ENCODE data around the gene LRAT.

The LRAT gene

DNA sequence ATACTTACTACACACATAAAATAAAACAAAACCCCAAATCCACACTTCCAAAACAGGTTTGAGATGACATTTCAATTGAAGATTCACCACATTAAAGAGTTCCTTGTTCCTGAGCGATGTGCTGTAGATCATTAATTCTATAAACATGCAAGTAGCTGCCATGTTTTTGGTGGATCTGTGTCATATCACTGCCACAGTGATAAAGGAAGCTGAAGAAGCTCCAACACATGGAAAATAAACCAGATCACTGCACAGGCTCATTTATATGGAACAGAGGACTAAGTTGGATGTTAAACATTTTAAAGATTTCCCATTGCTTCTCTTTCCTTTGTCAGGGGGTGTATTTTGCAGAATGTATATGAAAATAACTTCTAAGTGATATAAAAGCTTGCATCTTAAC lies 34.5 kb downstream of the LRAT start:
- TF ChIP-seq, protein P1, sequence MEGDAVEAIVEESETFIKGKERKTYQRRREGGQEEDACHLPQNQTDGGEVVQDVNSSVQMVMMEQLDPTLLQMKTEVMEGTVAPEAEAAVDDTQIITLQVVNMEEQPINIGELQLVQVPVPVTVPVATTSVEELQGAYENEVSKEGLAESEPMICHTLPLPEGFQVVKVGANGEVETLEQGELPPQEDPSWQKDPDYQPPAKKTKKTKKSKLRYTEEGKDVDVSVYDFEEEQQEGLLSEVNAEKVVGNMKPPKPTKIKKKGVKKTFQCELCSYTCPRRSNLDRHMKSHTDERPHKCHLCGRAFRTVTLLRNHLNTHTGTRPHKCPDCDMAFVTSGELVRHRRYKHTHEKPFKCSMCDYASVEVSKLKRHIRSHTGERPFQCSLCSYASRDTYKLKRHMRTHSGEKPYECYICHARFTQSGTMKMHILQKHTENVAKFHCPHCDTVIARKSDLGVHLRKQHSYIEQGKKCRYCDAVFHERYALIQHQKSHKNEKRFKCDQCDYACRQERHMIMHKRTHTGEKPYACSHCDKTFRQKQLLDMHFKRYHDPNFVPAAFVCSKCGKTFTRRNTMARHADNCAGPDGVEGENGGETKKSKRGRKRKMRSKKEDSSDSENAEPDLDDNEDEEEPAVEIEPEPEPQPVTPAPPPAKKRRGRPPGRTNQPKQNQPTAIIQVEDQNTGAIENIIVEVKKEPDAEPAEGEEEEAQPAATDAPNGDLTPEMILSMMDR (IDR thresholded peaks at IDR 0.05; ENCODE audit: low read depth, low read length) = no peak
- H3K4me3 ChIP-seq (ENCODE audit: low read depth, low read length) = no peak overlapping the region

DNA sequence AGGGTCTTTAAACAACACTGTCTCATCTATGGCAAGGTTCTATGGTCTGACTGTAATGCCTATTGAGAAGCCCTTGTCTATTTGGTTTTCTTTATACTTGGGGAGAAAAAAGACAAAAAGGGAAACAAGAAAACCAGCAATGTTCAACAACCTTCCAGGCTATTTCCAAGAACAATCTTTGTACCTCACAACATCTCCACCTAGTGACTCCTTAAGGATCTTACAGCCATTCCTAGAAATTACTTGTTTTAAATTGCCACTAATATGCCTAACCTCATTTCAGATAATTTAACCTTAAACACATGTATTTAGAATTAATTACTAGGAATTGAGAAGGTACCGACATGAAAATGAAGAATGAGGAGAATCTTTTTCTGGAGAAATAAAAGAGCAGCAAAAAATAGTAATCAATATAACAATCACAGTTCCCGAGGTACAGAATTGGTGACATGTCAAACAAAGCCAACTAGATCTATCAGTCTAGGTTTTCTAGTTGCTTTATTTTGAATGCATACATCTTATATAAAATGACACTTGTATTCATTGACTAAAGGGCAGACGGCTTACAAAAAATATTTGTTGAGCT lies 35.7 kb downstream of the LRAT start:
- TF ChIP-seq, protein P1 (IDR thresholded peaks at IDR 0.05; ENCODE audit: low read depth, low read length) = no peak
- H3K4me3 ChIP-seq (ENCODE audit: low read depth, low read length) = no peak overlapping the region

DNA sequence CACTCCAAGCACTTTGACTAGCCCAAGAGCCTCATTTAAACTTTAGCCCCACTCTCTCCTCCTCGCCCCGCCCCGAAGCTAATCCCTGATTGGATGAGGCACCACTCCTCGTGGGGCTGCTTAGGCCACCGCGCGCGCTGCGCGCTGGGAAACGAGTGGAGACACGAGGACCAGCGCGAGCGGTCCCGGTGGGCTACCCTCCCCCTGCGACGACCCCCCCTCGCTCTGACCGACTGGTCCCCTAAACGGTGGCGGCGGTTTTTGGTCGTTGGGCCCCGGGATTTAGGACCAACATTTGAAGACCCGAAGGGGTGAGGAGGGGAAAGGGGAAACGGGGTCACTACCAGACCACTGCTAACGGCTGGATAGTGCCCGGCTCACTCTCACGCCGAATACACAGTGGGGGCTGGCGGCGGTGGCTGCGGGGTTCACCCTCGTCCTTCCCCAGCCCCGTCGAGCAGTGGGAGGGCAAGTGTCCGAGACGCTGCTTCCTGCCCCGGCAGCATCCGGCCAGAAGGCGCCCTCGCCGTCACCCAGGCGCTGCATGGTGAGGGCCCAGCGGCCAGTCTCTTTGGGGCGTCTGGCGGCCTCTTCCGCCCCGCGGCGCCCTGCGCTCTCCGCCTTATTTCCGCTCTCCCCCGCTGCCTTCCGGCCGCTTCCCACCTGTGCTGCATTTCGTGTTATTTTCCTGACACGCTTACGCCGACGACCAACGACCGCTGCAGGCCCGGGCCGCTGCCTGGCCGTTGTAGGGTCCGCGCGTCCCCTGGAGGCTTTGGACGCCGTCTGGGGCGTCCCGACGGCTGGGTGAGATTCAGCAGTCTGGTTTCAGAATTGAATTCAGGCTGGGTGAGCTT lies 37.6 kb downstream of the LRAT start, which contains the start of gene RBM46:
TSS of gene RBM46 (plus strand) at position 147 of the 857 bp plus-strand sequence. CDS start 15,481 bp downstream, outside the sequence.
- H3K4me3 ChIP-seq (ENCODE audit: low read depth, low read length) = no peak within 1 kb of the TSS
- TF ChIP-seq, protein P1 (IDR thresholded peaks at IDR 0.05; ENCODE audit: low read depth, low read length) = no peak

DNA sequence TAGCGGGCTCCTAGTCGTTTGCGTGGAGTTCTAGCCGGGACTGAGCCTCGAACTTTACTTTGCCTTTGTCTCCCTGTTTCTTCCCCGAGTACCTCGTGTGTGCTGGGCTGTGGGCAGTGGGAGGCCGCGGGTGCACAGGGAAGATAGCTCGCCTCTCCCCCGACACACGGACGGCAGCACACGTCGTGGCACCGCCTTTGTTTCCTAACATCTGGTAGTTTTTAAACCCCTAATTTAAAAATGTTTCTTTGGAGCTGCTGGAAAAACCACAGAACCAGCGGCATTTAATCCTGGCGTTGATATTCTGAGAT lies 38.1 kb downstream of the LRAT start:
- TF ChIP-seq, protein P1 (IDR thresholded peaks at IDR 0.05; ENCODE audit: low read depth, low read length) = no peak
- H3K4me3 ChIP-seq (ENCODE audit: low read depth, low read length) = no peak overlapping the region

All from WI38 (cell line).